ENCODE measurements around the gene TUBB3.
A peak's percentile ranks its signal among the peaks of the same experiment; 100 is the strongest.
"Not testable (repeated sequence)": the region's sequence is repeated elsewhere in the genome, so short reads cannot be mapped to it uniquely, and the experiment has no call there.

The TUBB3 gene
- total RNA-seq = 0.21 to 0.97 reads per million in 2 donors

DNA sequence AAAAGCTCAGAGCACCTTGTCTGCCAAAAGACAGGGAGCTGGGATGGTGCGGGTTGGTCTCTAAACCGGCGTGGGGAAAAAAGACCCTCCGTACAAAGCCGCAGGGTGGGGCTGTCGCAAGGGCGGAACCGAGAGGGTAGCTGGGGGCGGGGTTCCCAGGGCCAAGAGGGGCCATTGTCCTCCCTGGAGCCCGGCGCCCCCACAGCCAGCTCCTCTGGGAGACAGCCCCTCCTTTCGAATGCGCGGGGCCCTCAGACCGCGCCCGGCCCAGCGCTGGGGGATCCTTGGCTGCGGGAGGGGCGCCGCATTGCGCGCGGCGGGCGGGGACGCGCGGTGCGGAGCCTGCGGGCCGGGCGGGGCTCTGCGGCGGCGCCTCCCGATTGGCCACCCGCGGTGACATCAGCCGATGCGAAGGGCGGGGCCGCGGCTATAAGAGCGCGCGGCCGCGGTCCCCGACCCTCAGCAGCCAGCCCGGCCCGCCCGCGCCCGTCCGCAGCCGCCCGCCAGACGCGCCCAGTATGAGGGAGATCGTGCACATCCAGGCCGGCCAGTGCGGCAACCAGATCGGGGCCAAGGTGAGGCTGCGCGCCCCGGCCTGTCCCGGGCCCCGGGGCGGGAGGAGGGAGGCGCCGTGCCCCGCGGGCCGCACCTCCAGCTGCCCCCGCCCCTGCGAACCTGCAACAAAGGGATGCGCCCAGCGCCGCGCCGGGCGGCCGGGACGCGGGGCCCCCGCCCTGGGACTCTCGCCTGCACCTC is at the start of gene TUBB3:
Gene TUBB3 (plus strand): TSS at position 459 of the 756 bp plus-strand sequence. CDS start 60 bp downstream, at position 519.
- no peak for DNase-seq

DNA sequence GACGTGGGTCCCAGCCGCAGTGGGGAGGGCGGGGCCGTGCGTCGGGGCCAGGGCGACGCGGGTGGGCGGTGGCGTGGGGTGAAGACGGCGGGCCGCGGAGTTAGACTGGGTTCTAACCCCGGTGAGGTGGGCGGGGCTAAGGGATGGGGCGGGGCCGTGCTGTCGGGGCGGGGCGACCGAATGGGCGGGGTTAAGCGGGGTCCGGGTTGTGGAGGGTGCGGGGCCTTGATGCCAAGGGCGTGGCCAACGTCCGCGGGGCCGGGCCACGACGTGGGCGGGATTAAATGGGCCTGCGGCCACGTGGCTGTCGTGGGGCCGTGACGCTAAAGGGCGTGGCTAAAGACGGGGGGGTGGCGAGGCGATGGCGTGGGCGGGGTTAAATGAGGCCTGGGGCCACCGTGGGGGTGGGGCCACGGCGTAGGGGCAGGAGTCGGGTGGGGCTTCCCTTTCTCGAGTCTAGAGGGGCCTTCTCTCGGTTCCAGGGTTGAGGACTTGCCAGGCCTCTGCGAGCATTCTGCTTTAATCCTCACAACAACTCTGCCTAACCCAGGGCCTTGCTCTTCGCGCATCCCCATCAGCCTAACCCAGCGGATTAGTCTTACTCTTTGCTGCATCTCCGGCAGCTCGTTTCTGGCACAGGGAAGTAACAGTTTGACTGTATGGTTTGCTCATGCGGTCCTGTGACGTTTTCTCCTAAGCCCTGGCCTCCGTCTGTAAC is 49.0 kb upstream of the TUBB3 start:
- peak; percentile 96 for DNase-seq

DNA sequence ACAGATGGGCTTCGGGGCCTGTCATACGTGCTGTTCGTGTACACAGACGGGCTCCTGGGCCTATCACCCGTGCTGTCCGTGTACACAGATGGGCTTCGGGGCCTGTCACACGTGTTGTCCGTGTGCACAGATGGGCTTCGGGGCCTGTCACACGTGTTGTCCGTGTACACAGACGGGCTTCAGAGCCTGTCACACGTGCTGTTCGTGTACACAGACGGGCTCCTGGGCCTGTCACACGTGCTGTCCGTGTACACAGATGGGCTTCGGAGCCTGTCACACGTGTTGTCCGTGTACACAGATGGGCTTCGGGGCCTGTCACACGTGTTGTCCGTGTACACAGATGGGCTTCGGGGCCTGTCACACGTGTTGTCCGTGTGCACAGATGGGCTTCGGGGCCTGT is 44.0 kb upstream of the TUBB3 start:
- not testable (repeated sequence) for DNase-seq

DNA sequence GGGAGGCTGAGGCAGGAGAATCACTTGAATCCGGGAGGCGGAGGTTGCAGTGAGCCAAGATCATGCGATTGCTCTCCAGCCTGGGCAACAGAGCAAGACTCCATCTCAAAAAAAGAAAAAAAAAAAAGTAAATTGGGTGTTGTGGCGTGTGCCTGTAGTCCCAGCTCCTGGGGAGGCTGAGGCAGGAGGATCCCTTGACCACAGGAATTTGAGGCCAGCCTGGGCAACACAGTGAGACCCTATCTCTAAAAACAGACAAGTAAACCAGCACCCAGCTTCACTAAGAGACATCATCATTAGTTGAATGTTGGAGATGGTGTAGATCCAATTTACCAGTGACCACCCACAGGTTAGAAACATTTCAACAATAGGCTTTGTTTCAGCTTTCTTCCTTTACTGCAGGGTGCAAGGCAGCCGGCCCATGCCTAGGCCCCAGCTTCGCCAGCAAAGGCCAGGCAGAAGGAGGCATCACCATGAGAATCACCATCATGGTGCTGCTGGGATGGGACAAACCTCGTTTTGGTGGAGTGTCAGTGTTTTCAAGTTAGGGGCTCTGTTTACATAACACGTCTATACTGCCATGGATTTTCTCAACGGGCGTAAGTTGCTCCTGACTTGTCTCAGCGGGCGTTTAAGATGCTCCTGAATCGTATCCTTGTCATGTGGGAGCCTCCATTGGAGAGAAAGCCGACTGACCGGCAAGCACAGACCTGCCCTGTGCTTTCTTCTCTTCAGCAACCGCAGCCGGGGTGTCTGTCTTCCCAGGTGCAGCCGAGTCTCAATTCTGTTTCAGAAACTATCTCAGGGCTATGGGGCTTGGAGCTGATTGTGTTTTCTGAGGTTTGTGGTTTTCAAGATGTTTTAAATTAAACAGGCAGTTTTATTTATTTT is 42.4 kb upstream of the TUBB3 start:
- no peak for DNase-seq

DNA sequence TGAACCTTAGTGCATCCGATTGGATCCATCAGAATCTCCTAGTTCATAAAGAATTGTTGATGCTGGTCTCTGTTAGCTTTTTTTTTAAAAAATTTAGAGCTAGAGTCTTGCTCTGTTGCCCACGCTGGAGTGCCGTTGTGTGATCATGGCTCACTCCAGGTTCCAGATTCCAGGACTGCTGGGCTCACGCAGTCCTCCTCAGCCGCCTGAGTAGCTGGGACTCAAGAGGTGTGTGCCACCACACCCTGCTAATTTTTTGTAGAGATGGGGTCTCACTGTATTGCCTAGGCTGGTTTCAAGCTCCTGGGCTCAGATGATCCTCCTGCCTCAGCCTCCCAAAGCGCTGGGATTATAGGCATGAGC is 41.8 kb upstream of the TUBB3 start:
- no peak for DNase-seq

DNA sequence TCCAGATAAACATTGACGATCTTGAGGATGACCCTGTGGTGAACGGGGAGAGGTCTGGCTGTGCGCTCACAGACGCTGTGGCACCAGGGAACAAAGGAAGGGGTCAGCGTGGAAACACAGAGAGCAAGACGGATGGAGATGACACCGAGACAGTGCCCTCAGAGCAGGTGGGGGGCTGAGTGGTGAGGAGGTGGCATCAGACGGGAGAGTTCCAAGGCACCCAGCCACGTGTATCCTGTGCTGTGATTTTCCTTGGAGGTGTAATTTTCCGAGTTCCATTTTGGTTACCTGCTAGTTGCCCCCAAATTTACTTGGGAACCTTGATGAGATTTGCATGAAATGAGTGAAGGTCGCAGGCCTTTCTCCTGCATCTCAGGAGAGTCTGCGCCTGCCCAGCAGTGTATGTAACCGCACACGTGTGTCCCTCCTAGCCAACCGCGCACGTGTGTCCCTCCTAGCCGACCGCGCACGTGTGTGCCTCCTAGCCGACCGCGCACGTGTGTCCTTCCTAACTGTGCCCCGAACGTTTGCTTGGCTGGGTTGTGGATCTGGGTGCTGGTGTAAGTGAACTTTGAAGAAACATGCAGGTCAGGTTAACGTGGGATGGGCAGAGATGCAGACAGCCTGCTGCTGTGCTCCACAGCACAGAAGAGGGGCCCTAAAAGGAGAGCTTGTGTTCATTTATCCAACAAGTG is 39.6 kb upstream of the TUBB3 start:
- no peak for DNase-seq

DNA sequence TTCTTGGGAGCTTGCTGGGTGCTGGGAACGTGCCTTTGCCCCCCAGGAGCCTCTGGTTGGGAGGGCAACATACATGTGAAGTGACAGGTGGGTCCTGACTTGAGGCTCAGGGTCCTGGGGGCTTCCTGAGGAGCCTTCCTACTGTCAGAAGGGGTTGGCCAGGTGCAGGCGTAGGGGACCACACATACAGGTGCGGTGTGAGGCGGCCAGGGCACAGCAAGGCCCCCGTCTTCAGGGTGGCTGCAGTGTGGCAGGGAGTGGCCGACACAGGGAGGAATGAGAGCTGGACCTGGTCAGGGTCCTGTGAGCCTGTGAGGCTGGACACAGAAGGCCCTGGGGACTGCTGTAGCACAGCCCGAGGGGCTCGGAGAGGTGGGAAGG is 39.1 kb upstream of the TUBB3 start:
- no peak for DNase-seq

DNA sequence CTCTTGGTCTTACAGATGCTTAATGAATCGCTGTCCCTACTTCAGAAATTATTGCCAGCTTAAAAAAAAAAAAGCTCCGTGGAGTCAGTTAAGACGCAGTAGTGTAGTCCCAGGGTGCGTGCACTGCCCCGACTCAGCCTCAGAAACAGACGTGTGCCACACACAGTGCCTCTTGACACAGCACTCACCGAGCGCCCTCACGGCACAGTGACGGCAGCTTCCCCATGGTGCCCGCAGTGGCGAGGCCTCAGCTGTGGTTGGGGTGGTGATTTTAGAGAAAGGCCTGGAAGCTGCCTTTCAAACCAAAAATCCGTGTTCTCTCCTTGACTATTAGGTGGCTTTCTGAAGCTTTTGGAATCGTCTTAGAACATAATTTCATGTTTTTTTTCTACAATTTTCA is 35.9 kb upstream of the TUBB3 start:
- DNase-seq = no peak

DNA sequence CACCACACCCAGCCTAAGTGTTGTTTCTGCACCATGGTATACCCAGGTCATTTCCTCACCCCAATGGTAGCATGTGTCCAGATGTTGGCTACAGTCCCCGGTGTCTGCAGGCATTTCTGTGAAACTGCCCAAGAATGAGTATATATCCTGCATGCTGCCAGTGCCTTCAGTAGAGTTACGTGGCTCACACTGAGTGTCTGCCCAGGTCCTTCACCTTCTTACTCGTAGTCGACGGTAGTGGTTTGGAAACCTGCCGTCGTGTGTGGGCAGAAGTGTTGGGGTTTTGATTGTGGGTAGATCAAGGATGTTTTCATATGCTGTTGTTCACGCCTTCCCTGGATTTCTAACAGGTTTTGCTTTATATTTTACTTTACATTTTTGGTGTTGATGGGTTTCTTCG is 32.9 kb upstream of the TUBB3 start:
- no peak for DNase-seq

DNA sequence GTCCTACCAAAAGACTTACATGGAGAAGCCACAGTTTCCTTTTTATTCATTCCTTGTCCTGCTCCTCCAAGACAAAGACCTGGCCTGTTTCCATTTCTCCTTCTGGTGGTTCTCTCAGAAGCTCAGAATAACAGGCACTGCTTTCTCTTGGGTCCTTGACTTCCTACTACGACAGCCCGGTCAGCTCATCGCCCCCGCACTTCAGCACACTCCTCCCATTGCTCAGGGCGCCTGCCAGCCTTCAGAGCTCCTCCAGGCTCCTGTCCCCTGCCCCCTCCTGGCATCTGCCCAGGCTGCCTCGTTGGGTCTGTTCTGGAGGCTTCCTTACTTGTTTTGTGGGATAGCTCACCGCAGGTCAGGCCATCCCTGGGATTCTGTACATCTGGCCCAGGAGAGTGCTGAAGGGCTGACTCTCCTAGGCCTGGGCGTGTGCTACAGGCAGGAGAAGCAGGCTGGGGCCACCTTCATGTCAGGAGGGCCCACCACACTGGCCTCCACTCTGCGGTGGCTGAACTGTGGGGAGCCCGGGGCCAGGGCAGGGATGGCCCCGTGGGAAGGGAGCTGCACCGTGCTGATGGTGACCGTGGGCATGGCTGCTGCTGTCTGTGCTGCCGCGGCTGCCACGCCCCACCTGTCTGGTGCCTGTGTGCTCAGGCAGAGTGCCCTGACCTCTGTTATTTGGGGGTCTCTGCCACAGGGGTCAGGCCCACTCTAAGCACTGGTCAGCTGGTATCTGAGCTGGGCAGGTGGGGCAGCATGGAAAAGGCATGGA is 32.1 kb upstream of the TUBB3 start:
- DNase-seq = no peak

DNA sequence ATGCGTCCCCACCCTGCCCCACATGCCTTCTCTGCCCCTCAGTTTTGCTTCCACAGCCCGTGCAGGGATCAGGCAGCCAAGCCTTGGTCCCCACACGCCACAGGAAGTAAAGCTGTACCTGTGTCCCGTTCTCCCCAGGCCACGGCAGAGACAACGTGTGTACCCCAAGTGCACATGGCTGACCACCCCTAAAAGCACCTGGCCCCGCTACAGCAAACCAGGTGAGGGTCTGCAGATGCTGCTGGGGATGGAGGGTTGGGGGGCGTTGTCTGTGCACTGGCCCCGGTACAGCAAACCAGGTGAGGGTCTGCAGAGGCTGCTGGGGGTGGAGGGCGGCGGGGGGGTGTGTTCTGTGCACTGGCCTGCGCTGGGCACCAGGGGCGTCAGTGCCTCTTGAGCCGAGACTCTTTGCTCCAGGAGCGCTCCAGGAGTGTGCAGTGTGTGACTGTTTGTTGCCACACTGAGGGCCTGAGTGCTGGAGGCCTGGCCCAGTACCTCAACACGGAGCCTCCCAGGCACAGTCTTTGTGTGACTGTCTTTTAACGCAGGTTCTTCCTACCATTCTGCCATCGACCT is 31.0 kb upstream of the TUBB3 start:
- DNase-seq = no peak

DNA sequence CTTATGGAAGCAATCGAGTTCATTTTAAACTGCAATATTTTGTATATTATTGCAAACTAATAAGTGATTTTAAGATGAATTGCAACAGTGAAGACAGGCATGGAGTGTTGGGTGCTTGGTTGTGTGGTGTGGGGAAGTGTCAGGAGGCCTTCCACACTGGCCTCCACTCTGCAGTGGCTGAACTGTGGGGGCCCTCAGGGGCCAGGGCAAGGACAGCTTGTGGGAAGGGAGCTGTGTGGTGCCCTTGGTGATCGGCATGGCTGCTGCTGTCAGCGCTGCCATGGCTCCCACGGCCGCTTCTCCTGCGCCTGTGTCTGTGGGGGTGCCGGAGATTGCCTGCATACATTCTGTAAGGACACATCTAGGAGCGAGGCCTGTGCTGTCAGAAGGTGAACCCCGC is 30.5 kb upstream of the TUBB3 start:
- DNase-seq = no peak

DNA sequence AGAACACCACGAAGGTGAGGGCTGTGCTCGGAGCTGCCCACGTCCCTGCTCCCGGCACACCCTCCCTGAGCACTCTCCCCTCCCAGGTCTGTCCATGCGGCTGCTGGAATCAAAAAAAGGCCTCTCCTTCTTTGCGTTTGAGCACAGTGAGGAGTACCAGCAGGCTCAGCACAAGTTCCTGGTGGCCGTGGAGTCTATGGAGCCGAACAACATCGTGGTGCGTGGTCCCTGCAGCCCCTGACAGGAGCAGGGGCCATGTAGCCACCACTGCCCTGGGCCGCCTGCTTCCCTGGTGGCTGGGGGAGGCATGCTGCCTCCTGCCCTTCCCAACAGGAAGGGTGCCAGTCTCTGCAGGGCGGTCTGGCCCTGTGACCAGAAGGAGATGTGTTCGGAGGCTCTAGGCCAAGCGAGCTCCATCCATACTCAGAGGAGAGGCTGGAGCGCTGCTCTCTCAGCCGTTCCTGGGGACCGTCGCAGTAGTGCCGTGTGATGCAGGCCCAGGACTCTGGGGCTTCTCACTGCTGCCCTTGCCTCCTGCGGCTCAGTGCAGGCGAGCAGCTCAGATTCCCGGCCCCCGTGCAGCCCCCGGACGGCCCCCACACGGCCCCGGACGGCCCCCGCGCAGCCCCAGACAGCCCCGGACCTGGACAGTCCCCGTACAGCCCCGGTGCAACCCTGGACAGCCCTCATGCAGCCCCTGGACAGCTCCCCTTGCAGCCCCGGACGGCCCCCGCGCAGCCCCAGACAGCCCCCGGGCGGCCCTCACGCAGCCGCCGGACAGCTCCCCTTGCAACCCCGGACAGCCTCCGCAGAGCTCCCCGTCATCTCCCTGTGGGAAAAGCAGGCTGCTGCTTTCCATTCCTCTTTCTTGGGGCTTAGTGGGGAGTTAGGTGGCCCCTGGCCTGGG is 29.2 kb upstream of the TUBB3 start:
- DNase-seq = no peak

DNA sequence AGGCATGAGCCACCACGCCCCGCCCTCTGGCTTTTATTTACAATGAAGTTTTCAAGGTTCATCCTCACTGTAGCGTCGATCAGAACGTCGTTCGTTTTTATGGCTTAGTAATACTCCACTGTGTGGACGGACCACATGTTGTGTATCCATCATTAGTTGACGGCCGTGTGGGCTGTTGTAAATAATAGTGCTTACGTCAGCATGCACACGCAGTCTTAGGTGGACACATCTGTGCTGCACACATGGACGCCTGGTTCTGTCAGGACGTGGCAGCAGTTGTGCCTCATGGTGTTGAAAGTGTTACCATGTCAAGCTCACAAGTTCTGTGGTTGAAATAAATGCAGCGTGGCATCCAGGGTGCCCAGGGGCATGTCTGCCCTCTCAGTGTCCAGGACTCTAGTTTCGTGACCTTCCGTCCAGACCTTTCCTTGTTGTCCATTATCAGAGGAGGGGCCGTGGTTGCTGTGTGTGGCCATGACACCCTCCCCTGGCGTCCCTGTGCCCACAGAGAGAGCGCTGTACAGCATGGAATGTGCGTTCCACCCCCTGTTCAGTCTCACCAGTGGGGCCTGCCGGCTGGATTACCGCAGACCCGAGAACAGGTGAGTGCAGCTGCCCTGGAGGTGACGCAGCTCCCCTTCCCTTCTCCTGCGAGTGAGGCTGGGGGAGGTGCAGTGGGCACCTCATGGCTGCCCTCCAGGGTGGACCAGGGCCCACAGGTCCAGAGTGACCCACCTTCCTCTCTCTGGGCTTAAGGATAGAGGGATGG is 27.5 kb upstream of the TUBB3 start:
- no peak for DNase-seq

DNA sequence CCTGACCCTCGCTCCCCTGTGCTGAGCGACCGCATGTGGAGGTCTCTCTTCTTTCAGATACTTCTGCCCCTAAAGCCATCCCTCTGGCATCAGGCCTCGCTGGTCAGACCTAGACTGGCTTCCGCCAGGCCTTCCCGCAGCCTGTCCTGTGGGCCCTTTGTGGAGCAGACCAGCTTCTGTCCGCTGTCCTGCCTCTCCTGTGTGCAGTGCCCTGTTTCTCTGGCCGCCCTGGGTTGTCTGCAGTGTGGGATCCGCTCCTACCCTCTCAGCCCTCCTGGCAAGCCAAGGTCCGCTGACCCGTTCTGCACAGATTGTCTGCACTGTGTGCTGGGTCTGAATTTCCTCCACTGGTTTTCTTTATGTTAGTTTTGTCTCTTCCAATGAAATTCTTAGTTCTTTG is 25.9 kb upstream of the TUBB3 start:
- no peak for DNase-seq

DNA sequence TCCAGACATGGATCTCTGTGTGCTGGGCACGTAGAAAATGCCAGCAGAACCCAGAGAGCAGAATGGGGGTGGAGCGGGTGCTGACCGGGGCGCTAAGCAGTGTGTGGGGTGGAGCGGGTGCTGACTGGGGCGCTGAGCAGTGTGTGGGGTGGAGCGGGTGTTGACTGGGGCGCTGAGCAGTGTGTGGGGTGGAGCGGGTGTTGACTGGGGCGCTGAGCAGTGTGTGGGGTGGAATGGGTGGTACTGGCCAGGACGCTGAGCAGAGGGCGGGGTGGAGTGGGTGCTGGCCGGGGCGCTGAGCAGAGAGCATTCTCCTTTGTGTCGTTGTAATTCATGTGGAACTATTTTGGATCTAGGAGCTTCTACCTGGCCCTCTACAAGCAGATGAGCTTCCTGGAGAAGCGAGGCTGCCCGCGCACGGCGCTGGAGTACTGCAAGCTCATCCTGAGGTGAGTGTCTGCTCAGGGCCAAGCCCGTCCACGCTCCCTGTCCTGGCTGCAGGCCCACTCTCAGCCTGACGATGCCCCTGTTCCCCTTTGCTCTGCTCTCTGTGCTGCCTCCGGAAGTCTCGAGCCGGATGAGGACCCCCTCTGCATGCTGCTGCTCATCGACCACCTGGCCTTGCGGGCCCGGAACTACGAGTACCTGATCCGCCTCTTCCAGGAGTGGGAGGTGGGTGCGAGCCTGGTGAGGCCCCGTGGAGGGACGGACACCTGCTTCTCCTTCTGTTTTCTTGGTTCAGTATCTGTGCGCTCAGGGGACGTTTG is 24.8 kb upstream of the TUBB3 start:
- DNase-seq = no peak

DNA sequence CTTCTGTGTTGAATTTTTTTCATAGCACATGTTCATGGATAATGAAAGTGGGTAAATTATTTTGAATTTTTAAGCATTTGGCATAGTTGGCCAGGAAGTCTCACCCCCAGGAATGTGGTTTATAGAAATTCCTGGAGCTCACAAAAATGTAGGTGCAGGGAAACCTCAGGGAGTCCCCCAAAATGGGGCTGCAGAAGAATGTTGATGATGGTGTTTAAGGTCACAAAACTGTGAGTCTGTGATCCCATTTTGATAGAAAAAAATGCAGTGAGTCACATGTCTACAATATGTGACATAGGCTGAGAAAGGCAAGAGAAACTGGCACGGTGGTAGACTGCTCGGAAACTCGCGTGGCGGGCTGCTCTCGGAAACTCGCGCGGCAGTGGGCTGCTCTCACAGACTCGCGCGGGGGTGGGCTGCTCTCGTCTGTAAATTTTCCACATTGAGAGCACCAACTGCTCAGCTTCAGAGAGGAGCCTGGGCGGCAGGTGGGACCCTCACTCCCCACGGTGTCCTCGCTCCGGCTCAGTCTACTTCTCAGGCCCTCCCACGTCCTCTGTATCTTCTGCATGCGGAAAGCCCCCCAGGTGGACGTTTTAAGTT is 23.2 kb upstream of the TUBB3 start:
- no peak for DNase-seq

DNA sequence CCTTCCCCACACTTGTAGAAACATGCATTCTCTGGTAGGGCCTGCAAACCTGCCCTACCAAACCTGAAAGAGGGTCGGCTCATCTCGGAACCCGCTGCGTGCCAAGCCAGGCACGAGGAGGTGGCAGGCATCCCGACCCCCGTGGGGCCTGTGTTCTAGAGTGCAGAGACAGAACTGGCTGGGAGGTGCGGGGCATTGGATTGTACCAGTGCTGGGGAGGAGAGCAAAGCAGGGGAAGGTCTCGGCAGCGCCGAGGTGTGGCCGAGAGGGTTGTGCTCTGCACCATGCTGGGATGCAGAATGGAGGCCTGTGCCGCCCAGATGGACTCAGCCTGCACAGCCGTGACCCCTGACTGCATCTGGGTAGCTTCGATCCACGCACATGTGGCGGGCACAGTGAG is 22.3 kb upstream of the TUBB3 start:
- no peak for DNase-seq

DNA sequence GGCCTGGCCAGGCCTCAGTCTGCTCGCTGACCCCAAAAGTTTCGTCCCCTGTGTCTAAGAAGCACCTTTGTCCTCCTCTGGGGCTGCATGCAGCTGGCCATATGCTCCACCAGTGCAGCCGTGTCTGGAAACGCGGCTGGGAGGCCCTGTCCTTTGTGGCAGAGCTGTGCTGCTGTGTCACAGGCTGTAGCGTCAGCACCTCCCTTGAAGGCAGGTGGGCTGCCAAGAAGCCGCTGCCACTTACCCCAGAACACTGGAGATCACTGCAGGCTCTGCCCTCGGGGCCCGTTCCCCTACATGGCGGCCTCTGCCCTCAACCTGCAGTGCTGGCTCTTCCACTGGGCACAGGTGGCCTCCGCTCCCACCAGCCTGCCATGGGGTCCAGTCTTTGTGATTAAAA is 20.2 kb upstream of the TUBB3 start:
- no peak for DNase-seq
